H1 (cell line): Measurements from ENCODE around the gene KCNT1.

ENCODE experiments used
- CBX5 ChIP-seq: fragments of 300-800, 300-1000 bp; sonication (generic); IDR thresholded peaks from 2 replicates; pipeline ENCODE4 v1.7.1; 2016; ENCODE audit warnings: antibody characterized with exemption, low read length, low read depth
- CBX8 ChIP-seq: fragments of 300-800, 300-1000 bp; sonication (generic); IDR thresholded peaks from 2 replicates; pipeline ENCODE4 v1.7.1; 2016; ENCODE audit warnings: low read depth, low read length, borderline replicate concordance
- CHD1 ChIP-seq: IDR thresholded peaks from 2 replicates; pipeline ENCODE4 v1.6.1; 2012; ENCODE audit warnings: low read depth, low read length, improper control_type of control experiment
- GABPA ChIP-seq: IDR thresholded peaks from 2 replicates; pipeline ENCODE4 v1.6.1; 2011; ENCODE audit warnings: mild to moderate bottlenecking, low read length, moderate library complexity, borderline replicate concordance; ENCODE audit not compliant: insufficient read depth
- JUN ChIP-seq: IDR thresholded peaks from 2 replicates; pipeline ENCODE4 v1.6.1; 2011; ENCODE audit warnings: low read depth, mild to moderate bottlenecking, improper control_type of control experiment, low read length
- POLR2A ChIP-seq, 2 experiments: IDR thresholded peaks; 1 replicate in 1 of 2; 2 replicates in 1 of 2; pipeline ENCODE4 v1.6.1; 2011; ENCODE audit warnings: low read depth in 2 of 2, low read length in 2 of 2, mild to moderate bottlenecking in 2 of 2; ENCODE audit errors: control extremely low read depth in 1 of 2
- POLR2AphosphoS5 ChIP-seq: IDR thresholded peaks from 2 replicates; pipeline ENCODE4 v1.6.1; 2011; ENCODE audit warnings: low read depth, low read length
- RAD21 ChIP-seq, 2 experiments: IDR thresholded peaks in 1 of 2; conservative IDR thresholded peaks in 1 of 2; 2 replicates each; pipeline ENCODE4 v1.6.1; 2011; ENCODE audit warnings: low read depth in 2 of 2, low read length in 2 of 2, improper control_type of control experiment in 1 of 2, inconsistent platforms in 1 of 2, mild to moderate bottlenecking in 1 of 2, moderate library complexity in 1 of 2
- RBBP5 ChIP-seq: IDR thresholded peaks from 2 replicates; pipeline ENCODE4 v1.7.1; 2012; ENCODE audit warnings: low read depth, mild to moderate bottlenecking, inconsistent platforms, low read length, moderate library complexity, borderline replicate concordance
- SIN3A ChIP-seq, 2 experiments: IDR thresholded peaks in 1 of 2; conservative IDR thresholded peaks in 1 of 2; 2 replicates each; pipeline ENCODE4 v1.6.1; 2011 to 2012; ENCODE audit warnings: low read length in 2 of 2, improper control_type of control experiment in 1 of 2, low read depth in 1 of 2, mild to moderate bottlenecking in 1 of 2
- YY1 ChIP-seq: IDR thresholded peaks from 2 replicates; pipeline ENCODE4 v1.6.1; 2011; ENCODE audit warnings: low read depth, mild to moderate bottlenecking, low read length
- TF ChIP-seq, protein P1 (sequence below), 3 experiments: IDR thresholded peaks; 1 replicate in 2 of 3; 2 replicates in 1 of 3; pipeline versions ENCODE4 v1.5.1 to v1.6.1; 2011; ENCODE audit warnings: low read length in 3 of 3, mild to moderate bottlenecking in 3 of 3, inconsistent platforms in 2 of 3, low read depth in 1 of 3, moderate library complexity in 1 of 3; ENCODE audit not compliant: insufficient read depth in 1 of 3; ENCODE audit errors: control extremely low read depth in 1 of 3

DNA sequence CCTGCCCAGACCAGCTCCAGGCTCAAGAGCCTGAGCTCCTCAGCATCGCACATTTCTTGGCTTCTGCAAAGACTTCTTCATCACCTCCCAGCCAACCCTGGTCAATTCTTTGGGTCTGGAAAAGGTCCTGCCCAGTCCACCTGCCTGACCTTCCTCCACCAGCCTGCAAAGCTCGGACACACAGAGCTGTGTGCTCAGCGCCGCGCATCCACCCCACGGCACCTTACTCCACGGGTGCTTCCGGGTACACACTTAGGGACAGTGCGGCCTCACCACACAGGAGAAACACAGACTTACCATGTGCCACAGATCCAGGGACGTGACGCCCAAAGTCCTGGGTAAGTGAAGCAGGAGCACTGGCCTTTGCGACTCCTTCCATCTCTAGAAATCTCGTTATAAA, 97.3 kb downstream of the KCNT1 start:
- TF ChIP-seq JUN (no peak), CBX8 (no peak), YY1 (no peak), POLR2A (IDR thresholded peaks at IDR 0.05; ENCODE audit: control extremely low read depth in 1 of 2, low read depth in 2 of 2, low read length in 2 of 2) (no peak), RAD21 (IDR thresholded peaks at IDR 0.05 in 1 of 2, conservative IDR thresholded peaks at IDR 0.05 in 1 of 2; ENCODE audit: low read depth in 2 of 2, low read length in 2 of 2) (no peak), CHD1 (no peak), RBBP5 (no peak), CBX5 (no peak), POLR2AphosphoS5 (no peak), GABPA (no peak), SIN3A (conservative IDR thresholded peaks at IDR 0.05 in 1 of 2, IDR thresholded peaks at IDR 0.05 in 1 of 2; ENCODE audit: low read depth in 1 of 2, low read length in 2 of 2) (no peak)
- TF ChIP-seq, protein P1, sequence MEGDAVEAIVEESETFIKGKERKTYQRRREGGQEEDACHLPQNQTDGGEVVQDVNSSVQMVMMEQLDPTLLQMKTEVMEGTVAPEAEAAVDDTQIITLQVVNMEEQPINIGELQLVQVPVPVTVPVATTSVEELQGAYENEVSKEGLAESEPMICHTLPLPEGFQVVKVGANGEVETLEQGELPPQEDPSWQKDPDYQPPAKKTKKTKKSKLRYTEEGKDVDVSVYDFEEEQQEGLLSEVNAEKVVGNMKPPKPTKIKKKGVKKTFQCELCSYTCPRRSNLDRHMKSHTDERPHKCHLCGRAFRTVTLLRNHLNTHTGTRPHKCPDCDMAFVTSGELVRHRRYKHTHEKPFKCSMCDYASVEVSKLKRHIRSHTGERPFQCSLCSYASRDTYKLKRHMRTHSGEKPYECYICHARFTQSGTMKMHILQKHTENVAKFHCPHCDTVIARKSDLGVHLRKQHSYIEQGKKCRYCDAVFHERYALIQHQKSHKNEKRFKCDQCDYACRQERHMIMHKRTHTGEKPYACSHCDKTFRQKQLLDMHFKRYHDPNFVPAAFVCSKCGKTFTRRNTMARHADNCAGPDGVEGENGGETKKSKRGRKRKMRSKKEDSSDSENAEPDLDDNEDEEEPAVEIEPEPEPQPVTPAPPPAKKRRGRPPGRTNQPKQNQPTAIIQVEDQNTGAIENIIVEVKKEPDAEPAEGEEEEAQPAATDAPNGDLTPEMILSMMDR (IDR thresholded peaks at IDR 0.05; ENCODE audit: control extremely low read depth in 1 of 3, insufficient read depth in 1 of 3, low read depth in 1 of 3, low read length in 3 of 3), result no peak
